ENCODE data around the gene SDHC.

- TF ChIP-seq TEAD4 (IDR thresholded peaks at IDR 0.05), result no peak
- no peak for TF ChIP-seq CEBPB (IDR thresholded peaks at IDR 0.05)
Measured at GRCh38 chr1:161290779-161291178, 23.4 kb upstream of the SDHC start.
